ENCODE measurements around the gene DGCR2. TPM values are rescaled to one million over a fixed set of nuclear protein-coding genes. Genes with fewer than 3 reads are reported as not detected.
"Not testable (repeated sequence)": the region's sequence is repeated elsewhere in the genome, so short reads cannot be mapped to it uniquely, and the experiment has no call there.

The DGCR2 gene
- total RNA-seq, 6 experiments from 2014 or later = 19.8 to 31.7 (median 24.7) TPM

DNA sequence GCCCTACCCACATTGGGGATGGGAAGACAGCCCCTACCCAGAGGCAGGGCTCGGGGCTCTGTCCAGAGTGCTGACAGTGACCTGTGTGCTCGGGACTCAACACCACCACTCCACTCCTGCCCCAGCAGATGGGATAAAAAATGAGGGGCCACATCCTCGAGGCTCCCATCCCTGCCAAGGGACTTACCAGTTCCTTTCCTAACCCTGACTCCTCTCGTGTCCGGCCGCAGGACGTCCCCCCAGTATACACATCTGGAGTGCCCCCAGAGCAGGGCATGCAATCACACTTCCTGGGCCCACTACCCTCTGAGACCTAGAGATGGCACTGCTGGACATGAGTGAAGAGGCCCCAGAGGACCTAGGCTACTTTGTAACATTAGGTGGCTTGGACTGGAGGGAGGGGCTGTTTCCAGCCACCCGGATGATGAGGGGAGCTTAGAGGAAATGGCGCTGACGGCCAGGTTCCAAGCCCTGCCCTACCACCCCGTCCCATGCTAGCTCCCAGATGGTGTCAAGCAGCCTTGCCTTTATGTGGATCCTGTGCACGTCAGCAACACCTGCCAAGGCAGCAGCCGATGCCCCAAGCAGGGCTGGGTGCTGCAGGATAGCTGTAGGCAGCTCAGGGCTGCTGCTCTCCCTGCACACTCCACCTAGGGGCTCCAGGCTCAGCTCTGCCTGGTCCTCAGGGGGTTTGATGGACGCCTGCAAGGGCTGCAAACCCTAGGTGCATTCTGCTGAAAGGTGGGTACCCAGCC is 86.6 kb downstream of the DGCR2 start:
- intact Hi-C loops (cut with DNase I) = no loop called here
- Histone ChIP-seq H3K4me3 (no peak overlapping the region), H3K4me1 (no peaks in the 10 kb centered on the region), H3K36me3 (peaks cover 0 to 12% (median 3%) of the 10 kb centered on the region in 4 donors), H3K9me3 (no peaks in the 10 kb centered on the region), H3K27me3 (no peaks in the 10 kb centered on the region), H3K27ac (no peak overlapping the region)
- TF ChIP-seq, protein P1, sequence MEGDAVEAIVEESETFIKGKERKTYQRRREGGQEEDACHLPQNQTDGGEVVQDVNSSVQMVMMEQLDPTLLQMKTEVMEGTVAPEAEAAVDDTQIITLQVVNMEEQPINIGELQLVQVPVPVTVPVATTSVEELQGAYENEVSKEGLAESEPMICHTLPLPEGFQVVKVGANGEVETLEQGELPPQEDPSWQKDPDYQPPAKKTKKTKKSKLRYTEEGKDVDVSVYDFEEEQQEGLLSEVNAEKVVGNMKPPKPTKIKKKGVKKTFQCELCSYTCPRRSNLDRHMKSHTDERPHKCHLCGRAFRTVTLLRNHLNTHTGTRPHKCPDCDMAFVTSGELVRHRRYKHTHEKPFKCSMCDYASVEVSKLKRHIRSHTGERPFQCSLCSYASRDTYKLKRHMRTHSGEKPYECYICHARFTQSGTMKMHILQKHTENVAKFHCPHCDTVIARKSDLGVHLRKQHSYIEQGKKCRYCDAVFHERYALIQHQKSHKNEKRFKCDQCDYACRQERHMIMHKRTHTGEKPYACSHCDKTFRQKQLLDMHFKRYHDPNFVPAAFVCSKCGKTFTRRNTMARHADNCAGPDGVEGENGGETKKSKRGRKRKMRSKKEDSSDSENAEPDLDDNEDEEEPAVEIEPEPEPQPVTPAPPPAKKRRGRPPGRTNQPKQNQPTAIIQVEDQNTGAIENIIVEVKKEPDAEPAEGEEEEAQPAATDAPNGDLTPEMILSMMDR (IDR thresholded peaks at IDR 0.05) = peak in 3 of 4 donors; percentile 18 to 28 (median 21)
- TF ChIP-seq POLR2A (IDR thresholded peaks at IDR 0.05) = no peak
- 23% methylated on average over 8 of the region's 14 CpGs for WGBS (ENCODE audit: insufficient coverage, low coverage, low lambda C conversion rate, missing lambda C conversion rate)
- ATAC-seq (peak; percentile 44 to 62 (median 51)), DNase-seq (peak in 2 of 3 donors; percentile 47 to 48)

- H3K9me3 ChIP-seq; H3K36me3 ChIP-seq; ATAC-seq; H3K27ac ChIP-seq; intact Hi-C loops (cut with DNase I); H3K27me3 ChIP-seq; H3K4me1 ChIP-seq; H3K4me3 ChIP-seq; DNase-seq: not testable (repeated sequence)
- no CpG with 5 or more reads among the region's 6 CpGs for WGBS (ENCODE audit: insufficient coverage, low coverage, low lambda C conversion rate, missing lambda C conversion rate)
Measured at GRCh38 chr22:19035126-19035473, 87.1 kb downstream of the DGCR2 start.

DNA sequence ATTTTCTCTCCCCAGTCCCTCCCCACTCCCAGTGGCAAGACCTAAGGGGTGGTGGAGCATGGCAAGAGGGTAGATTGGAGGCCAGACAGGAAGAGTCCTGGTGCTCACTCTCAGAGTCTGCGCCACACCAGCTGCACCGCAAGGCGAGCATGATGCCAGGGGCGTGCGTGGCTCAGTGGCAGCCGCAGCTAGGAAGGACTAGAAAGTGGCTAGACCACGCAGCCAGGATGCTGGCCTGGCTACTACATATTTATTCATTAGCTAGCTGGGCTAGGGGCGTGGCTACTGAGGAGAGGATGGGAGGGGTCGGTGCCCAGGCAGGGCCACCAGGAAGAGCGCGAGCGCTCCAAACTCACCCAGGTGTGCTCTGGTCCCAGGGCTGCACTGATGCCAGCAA is 87.5 kb downstream of the DGCR2 start:
- H3K36me3 ChIP-seq; H3K4me3 ChIP-seq; H3K27me3 ChIP-seq; H3K27ac ChIP-seq; ATAC-seq; H3K4me1 ChIP-seq; intact Hi-C loops (cut with DNase I); H3K9me3 ChIP-seq: not testable (repeated sequence)
- whole genome bisulfite sequencing (ENCODE audit: insufficient coverage, low coverage, low lambda C conversion rate, missing lambda C conversion rate) = 61% methylated on average over 5 of the region's 12 CpGs
- peak in 2 of 3 donors; percentile 13 to 31 for DNase-seq

DNA sequence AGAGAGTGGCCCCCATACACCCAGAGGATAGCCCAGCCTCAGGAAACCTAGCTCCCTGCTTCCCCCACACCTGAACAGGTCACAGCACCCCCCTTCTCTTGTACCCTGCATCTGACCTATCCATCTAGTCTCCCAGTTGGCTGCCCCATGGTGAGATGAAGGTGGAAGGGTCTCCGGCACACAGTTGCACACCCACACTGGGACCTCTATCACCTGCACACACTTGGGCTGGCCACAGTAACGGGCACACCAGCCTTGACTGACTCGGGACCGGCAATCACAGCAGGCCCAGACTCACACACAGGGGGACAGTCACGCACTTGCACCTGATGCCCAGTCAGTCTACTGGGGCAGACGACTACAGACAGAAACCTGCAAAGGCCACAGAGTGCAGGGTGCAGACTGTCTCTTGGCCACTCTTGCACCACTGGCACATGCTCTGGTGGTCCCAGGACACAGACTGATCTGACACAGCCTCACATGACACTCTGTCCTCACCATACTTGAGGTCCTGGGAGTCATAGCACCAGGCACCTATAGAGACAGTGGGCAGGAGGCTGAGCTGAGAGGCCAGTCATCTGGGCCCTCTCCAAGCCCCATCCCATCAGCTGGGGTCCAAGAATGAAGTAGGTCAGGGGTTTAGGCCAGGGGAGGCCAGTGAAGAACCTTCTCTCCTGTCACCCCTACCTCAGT is 88.0 kb downstream of the DGCR2 start:
- DNase-seq = peak in 1 of 3 donors; percentile 37
- H3K4me1 ChIP-seq; intact Hi-C loops (cut with DNase I); H3K27me3 ChIP-seq; H3K36me3 ChIP-seq; H3K9me3 ChIP-seq; ATAC-seq; H3K27ac ChIP-seq; H3K4me3 ChIP-seq: not testable (repeated sequence)
- 80% methylated on average over 1 of the region's 6 CpGs for WGBS (ENCODE audit: insufficient coverage, low coverage, low lambda C conversion rate, missing lambda C conversion rate)

GRCh38 chr22:19033568-19033905 is 88.7 kb downstream of the DGCR2 start:
- no CpG with 5 or more reads among the region's 5 CpGs for WGBS (ENCODE audit: insufficient coverage, low coverage, low lambda C conversion rate, missing lambda C conversion rate)
- H3K27me3 ChIP-seq; intact Hi-C loops (cut with DNase I); H3K36me3 ChIP-seq; H3K9me3 ChIP-seq; ATAC-seq; H3K4me1 ChIP-seq; DNase-seq; H3K27ac ChIP-seq; H3K4me3 ChIP-seq: not testable (repeated sequence)

DNA sequence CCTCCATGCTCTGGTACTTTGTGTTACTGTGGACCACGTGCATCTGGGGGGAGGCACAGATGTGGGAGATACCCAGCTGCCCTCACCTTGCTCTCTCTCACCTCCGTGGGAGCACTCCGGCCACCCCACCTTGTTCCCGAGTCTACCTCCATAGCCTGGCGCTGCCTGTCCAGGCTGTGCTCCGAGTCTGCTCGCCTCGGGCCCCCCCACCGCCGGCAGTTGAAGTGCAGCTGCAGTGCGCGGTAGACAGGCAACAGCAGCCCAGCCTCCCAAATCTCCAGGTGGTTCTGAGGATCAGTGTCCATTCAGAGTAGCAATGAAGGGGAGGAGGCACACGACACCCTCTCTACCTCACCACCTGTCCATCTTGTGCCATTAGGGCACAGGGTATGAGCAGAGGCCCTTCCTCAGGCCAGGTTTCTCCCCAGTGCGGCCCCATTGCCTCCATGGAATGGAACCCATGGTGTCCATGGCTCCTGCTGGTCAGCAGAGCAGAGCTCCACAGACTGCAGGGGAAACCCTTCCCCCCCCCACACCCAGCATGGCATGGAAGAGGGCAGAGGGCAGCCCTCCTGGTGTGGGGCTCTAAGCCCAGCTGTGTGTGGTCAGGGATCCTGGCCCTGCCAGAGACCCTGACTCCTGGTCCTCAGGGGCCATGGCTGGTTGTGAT is 89.2 kb downstream of the DGCR2 start:
- H3K4me1 ChIP-seq; ATAC-seq; H3K4me3 ChIP-seq; intact Hi-C loops (cut with DNase I); H3K9me3 ChIP-seq; H3K27me3 ChIP-seq; H3K27ac ChIP-seq; H3K36me3 ChIP-seq: not testable (repeated sequence)
- peak in 1 of 3 donors; percentile 40 for DNase-seq
- WGBS (ENCODE audit: insufficient coverage, low coverage, low lambda C conversion rate, missing lambda C conversion rate) = 67% methylated on average over 7 of the region's 14 CpGs

DNA sequence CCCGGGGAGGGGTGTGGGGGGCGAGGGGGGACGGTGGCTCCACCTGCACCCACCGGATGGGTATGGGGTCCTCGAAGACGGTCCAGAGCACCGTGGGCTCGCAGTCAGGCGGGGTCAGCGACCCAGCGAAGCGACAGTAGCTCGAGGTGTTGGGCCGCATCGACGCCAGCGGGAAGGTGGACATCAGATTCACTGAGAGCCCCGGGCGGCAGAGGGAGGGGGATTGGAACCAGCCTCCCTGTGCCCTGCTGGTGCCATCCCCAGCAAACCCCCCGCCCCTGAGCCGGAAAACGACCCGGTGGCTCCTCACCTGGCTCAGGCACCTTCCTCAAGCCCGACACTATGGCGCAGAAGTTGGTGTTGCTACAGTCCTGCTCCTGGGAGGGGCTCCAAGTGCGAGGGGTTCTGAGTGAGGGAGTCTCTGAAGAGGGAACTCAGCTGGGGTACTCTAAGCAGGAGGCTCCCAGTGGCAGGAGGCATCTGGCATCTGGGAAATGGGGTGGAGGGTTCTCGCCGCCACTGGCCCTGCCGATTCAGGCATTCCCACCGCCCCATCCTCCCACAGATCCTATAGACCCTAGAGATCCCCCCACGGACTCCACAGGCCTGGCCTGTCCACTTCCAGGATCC is 89.9 kb downstream of the DGCR2 start:
- H3K4me3 ChIP-seq; H3K4me1 ChIP-seq; ATAC-seq; H3K27ac ChIP-seq; H3K36me3 ChIP-seq; H3K27me3 ChIP-seq; intact Hi-C loops (cut with DNase I); H3K9me3 ChIP-seq: not testable (repeated sequence)
- WGBS (ENCODE audit: insufficient coverage, low coverage, low lambda C conversion rate, missing lambda C conversion rate) = 100% methylated on average over 1 of the region's 31 CpGs
- peak in 1 of 3 donors; percentile 31 for DNase-seq

DNA sequence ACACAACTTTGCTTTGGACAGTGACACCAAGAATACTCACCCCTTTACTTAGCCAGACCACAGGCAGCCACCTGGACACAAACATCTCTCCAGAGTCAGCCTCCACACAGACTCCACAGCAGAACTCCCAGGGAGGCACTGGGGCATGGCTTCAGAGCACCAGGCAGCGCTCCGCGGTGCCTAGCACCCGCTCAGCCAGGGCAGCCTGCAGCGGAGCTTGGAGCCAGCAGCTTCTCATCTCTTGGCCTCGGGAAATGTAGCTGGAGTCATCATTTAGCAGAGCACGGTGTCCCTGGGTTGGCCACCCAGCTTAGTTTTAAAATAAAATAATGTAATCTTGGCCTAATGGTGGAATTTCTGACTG is 91.3 kb downstream of the DGCR2 start:
- H3K4me3 ChIP-seq; intact Hi-C loops (cut with DNase I); H3K36me3 ChIP-seq; H3K27ac ChIP-seq; H3K4me1 ChIP-seq; H3K9me3 ChIP-seq; ATAC-seq; H3K27me3 ChIP-seq: not testable (repeated sequence)
- no CpG with 5 or more reads among the region's 7 CpGs for WGBS (ENCODE audit: insufficient coverage, low coverage, low lambda C conversion rate, missing lambda C conversion rate)
- peak in 1 of 3 donors; percentile 42 for DNase-seq

GRCh38 chr22:19030226-19030888 is 91.9 kb downstream of the DGCR2 start:
- H3K36me3 ChIP-seq; ATAC-seq; H3K27me3 ChIP-seq; H3K4me3 ChIP-seq; H3K27ac ChIP-seq; H3K9me3 ChIP-seq; H3K4me1 ChIP-seq; intact Hi-C loops (cut with DNase I): not testable (repeated sequence)
- 80% methylated on average over 1 of the region's 21 CpGs for WGBS (ENCODE audit: insufficient coverage, low coverage, low lambda C conversion rate, missing lambda C conversion rate)
- DNase-seq = peak in 1 of 3 donors; percentile 46
